ENCODE measurements around the gene TRERF1. TPM values are rescaled to one million over a fixed set of nuclear protein-coding genes. Genes with fewer than 3 reads are reported as not detected.
A peak's percentile ranks its signal among the peaks of the same experiment; 100 is the strongest.

The TRERF1 gene
- total and polyA plus RNA-seq, 2 experiments from 2014 or later = 11.2 to 20.6 TPM

DNA sequence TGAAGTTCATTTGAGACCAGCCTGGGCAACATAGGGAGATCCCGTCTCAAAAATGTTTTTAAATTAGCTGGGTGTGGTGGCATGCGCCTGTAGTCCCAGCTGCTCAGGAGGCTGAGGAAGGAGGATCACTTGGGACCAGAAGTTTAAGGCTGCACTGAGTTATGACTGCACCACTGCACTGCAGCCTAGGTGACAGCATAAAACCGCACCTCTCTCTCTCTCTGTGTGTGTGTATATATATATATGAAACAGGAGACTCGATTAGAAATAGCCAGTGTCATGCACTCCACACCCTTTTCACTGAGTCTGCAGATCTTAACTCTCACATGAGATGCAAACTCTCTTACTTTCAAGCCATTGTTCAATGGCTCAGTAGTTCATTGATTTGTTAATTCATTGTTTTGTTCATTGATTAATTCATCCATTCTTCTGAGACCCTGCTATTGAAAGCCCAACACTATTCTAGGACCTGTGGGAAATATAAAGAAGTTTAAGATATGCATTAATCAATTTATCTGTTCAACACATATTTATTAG is 181.7 kb downstream of the TRERF1 start (continued):
- TF ChIP-seq, protein P1, sequence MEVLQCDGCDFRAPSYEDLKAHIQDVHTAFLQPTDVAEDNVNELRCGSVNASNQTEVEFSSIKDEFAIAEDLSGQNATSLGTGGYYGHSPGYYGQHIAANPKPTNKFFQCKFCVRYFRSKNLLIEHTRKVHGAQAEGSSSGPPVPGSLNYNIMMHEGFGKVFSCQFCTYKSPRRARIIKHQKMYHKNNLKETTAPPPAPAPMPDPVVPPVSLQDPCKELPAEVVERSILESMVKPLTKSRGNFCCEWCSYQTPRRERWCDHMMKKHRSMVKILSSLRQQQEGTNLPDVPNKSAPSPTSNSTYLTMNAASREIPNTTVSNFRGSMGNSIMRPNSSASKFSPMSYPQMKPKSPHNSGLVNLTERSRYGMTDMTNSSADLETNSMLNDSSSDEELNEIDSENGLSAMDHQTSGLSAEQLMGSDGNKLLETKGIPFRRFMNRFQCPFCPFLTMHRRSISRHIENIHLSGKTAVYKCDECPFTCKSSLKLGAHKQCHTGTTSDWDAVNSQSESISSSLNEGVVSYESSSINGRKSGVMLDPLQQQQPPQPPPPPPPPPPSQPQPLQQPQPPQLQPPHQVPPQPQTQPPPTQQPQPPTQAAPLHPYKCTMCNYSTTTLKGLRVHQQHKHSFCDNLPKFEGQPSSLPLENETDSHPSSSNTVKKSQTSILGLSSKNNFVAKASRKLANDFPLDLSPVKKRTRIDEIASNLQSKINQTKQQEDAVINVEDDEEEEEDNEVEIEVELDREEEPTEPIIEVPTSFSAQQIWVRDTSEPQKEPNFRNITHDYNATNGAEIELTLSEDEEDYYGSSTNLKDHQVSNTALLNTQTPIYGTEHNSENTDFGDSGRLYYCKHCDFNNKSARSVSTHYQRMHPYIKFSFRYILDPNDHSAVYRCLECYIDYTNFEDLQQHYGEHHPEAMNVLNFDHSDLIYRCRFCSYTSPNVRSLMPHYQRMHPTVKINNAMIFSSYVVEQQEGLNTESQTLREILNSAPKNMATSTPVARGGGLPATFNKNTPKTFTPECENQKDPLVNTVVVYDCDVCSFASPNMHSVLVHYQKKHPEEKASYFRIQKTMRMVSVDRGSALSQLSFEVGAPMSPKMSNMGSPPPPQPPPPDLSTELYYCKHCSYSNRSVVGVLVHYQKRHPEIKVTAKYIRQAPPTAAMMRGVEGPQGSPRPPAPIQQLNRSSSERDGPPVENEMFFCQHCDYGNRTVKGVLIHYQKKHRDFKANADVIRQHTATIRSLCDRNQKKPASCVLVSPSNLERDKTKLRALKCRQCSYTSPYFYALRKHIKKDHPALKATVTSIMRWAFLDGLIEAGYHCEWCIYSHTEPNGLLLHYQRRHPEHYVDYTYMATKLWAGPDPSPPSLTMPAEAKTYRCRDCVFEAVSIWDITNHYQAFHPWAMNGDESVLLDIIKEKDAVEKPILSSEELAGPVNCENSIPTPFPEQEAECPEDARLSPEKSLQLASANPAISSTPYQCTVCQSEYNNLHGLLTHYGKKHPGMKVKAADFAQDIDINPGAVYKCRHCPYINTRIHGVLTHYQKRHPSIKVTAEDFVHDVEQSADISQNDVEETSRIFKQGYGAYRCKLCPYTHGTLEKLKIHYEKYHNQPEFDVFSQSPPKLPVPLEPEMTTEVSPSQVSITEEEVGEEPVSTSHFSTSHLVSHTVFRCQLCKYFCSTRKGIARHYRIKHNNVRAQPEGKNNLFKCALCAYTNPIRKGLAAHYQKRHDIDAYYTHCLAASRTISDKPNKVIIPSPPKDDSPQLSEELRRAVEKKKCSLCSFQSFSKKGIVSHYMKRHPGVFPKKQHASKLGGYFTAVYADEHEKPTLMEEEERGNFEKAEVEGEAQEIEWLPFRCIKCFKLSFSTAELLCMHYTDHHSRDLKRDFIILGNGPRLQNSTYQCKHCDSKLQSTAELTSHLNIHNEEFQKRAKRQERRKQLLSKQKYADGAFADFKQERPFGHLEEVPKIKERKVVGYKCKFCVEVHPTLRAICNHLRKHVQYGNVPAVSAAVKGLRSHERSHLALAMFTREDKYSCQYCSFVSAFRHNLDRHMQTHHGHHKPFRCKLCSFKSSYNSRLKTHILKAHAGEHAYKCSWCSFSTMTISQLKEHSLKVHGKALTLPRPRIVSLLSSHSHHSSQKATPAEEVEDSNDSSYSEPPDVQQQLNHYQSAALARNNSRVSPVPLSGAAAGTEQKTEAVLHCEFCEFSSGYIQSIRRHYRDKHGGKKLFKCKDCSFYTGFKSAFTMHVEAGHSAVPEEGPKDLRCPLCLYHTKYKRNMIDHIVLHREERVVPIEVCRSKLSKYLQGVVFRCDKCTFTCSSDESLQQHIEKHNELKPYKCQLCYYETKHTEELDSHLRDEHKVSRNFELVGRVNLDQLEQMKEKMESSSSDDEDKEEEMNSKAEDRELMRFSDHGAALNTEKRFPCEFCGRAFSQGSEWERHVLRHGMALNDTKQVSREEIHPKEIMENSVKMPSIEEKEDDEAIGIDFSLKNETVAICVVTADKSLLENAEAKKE (CRISPR knock-in tag; IDR thresholded peaks at IDR 0.05) = no peak

DNA sequence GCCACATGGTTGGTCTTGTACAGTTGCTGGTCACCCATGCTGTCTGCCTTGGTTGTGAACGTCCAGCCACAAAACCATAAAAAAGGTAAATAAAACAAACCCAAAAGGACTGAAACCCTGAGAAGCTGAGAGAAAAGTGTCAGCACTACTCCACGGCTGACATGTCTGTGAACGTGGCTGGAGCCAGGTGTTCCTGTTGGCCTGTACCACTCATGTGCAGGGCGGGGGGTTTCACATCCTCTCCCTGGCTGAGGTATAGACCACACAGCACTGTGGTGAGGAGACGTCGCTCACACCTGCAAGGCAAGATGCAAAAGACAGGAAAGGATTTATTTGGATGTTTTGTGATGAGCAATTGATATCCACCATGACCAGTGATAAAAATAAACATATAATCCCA is 182.2 kb downstream of the TRERF1 start:
- 0 out of 2 replicates have a peak, but pooled peaks cover 3% of the 10 kb centered on the region for H3F3A ChIP-seq (replicated peaks; ENCODE audit: low read depth)
- Mint-ChIP-seq H3K27ac (0 out of 2 replicates have a peak overlapping the region, but pooled peaks have one; percentile 30), H3K9me3 (no peaks in the 10 kb centered on the region), H3K27me3 (ENCODE audit: insufficient read depth, low read depth, poor library complexity) (peaks cover 9% of the 10 kb centered on the region), H3K36me3 (ENCODE audit: low read depth) (peaks cover 29% of the 10 kb centered on the region), H3K4me1 (peaks cover 14% of the 10 kb centered on the region), H3K4me3 (no peak overlapping the region)
- H3K4me3 ChIP-seq = no peak overlapping the region
- H2AFZ ChIP-seq = no peak overlapping the region
- H3K9me2 ChIP-seq (ENCODE audit: insufficient read depth) = no peaks in the 10 kb centered on the region
- H4K20me1 ChIP-seq (replicated peaks; ENCODE audit: insufficient read depth) = no peaks in the 10 kb centered on the region; the same call in 1 of the 2 replicates
- H3K36me3 ChIP-seq (ENCODE audit: insufficient read depth) = peaks cover 5% of the 10 kb centered on the region; the same call in 1 of the 2 replicates
- no peaks in the 10 kb centered on the region for H3K27me3 ChIP-seq (ENCODE audit: insufficient read depth)
- peak; percentile 21; the same call in 1 of the 3 replicates for ATAC-seq
- DNase-seq (ENCODE audit: low spot score) = no peak
- H3K79me2 ChIP-seq (replicated peaks; ENCODE audit: insufficient read depth) = peaks cover 3% of the 10 kb centered on the region; the same call in 1 of the 2 replicates
- H3K4me2 ChIP-seq = no peak overlapping the region
- H3K4me1 ChIP-seq (ENCODE audit: insufficient read depth) = peaks cover 4% of the 10 kb centered on the region; the same call in 1 of the 2 replicates
- H3K27ac ChIP-seq (ENCODE audit: low read depth) = no peak overlapping the region
- TF ChIP-seq, protein P1 (CRISPR knock-in tag; IDR thresholded peaks at IDR 0.05) = no peak
- TF ChIP-seq, protein P2, sequence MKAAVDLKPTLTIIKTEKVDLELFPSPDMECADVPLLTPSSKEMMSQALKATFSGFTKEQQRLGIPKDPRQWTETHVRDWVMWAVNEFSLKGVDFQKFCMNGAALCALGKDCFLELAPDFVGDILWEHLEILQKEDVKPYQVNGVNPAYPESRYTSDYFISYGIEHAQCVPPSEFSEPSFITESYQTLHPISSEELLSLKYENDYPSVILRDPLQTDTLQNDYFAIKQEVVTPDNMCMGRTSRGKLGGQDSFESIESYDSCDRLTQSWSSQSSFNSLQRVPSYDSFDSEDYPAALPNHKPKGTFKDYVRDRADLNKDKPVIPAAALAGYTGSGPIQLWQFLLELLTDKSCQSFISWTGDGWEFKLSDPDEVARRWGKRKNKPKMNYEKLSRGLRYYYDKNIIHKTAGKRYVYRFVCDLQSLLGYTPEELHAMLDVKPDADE (IDR thresholded peaks at IDR 0.05) = no peak
- TF ChIP-seq REST (IDR thresholded peaks at IDR 0.05; ENCODE audit: unreplicated experiment) = no peak

All from GM23338 (cell line).